ENCODE data around the gene UGT1A1. TPM values are rescaled to one million over a fixed set of nuclear protein-coding genes. Genes with fewer than 3 reads are reported as not detected.
A peak's percentile ranks its signal among the peaks of the same experiment; 100 is the strongest.

The UGT1A1 gene
- total RNA-seq, 1 experiment from 2014 or later: not detected

- Histone ChIP-seq H3K36me3 (no peaks in the 10 kb centered on the region), H3K4me3 (no peak overlapping the region), H3K4me1 (no peaks in the 10 kb centered on the region), H3K27me3 (no peaks in the 10 kb centered on the region; the same call in 1 of the 2 replicates), H3K27ac (no peak overlapping the region), H3K9me3 (replicated peaks) (no peaks in the 10 kb centered on the region; the same call in 1 of the 2 replicates)
- no peak for DNase-seq
Observed at GRCh38 chr2:233798335-233799086, 38.4 kb downstream of the UGT1A1 start.

GRCh38 chr2:233799087-233799665 is 39.1 kb downstream of the UGT1A1 start:
- DNase-seq: no peak
- no peak overlapping the region for H3K27ac ChIP-seq
- H3K36me3 ChIP-seq: no peaks in the 10 kb centered on the region
- no peaks in the 10 kb centered on the region for H3K4me1 ChIP-seq
- no peaks in the 10 kb centered on the region; the same call in 1 of the 2 replicates for H3K27me3 ChIP-seq
- H3K4me3 ChIP-seq: no peak overlapping the region
- no peaks in the 10 kb centered on the region; the same call in 1 of the 2 replicates for H3K9me3 ChIP-seq (replicated peaks)

GRCh38 chr2:233799716-233800115 is 39.6 kb downstream of the UGT1A1 start:
- Histone ChIP-seq H3K9me3 (replicated peaks) (no peaks in the 10 kb centered on the region; the same call in 1 of the 2 replicates), H3K27ac (no peak overlapping the region), H3K27me3 (no peaks in the 10 kb centered on the region; the same call in 1 of the 2 replicates), H3K4me3 (no peak overlapping the region), H3K36me3 (no peaks in the 10 kb centered on the region), H3K4me1 (no peaks in the 10 kb centered on the region)
- DNase-seq: no peak

GRCh38 chr2:233800208-233800607 is 40.1 kb downstream of the UGT1A1 start:
- Histone ChIP-seq H3K4me1 (no peaks in the 10 kb centered on the region), H3K27me3 (no peaks in the 10 kb centered on the region; the same call in 1 of the 2 replicates), H3K9me3 (replicated peaks) (no peaks in the 10 kb centered on the region; the same call in 1 of the 2 replicates), H3K27ac (no peak overlapping the region), H3K4me3 (no peak overlapping the region), H3K36me3 (no peaks in the 10 kb centered on the region)
- no peak for DNase-seq

GRCh38 chr2:233801357-233802131 is 41.5 kb downstream of the UGT1A1 start:
- peak in 1 of 2 experiments; percentile 7 for DNase-seq

GRCh38 chr2:233802132-233802815 is 42.2 kb downstream of the UGT1A1 start:
- no peaks in the 10 kb centered on the region for H3K4me1 ChIP-seq
- no peak overlapping the region for H3K27ac ChIP-seq
- H3K4me3 ChIP-seq: no peak overlapping the region
- DNase-seq: no peak
- H3K27me3 ChIP-seq: no peaks in the 10 kb centered on the region; the same call in 1 of the 2 replicates
- H3K36me3 ChIP-seq: no peaks in the 10 kb centered on the region
- no peaks in the 10 kb centered on the region; the same call in 1 of the 2 replicates for H3K9me3 ChIP-seq (replicated peaks)

More at GRCh38 chr2:233801357-233802131, 41.5 kb downstream of the UGT1A1 start:
- Histone ChIP-seq H3K27ac (no peak overlapping the region), H3K4me1 (no peaks in the 10 kb centered on the region), H3K4me3 (no peak overlapping the region), H3K9me3 (replicated peaks) (no peaks in the 10 kb centered on the region; the same call in 1 of the 2 replicates), H3K36me3 (no peaks in the 10 kb centered on the region), H3K27me3 (no peaks in the 10 kb centered on the region; the same call in 1 of the 2 replicates)

- no peaks in the 10 kb centered on the region for H3K36me3 ChIP-seq
- DNase-seq: no peak
- no peaks in the 10 kb centered on the region for H3K4me1 ChIP-seq
- no peaks in the 10 kb centered on the region; the same call in 1 of the 2 replicates for H3K9me3 ChIP-seq (replicated peaks)
- H3K27ac ChIP-seq: no peak overlapping the region
- no peaks in the 10 kb centered on the region; the same call in 1 of the 2 replicates for H3K27me3 ChIP-seq
- H3K4me3 ChIP-seq: no peak overlapping the region
Observed at GRCh38 chr2:233803292-233803911, 43.3 kb downstream of the UGT1A1 start.

GRCh38 chr2:233803994-233804393 is 43.9 kb downstream of the UGT1A1 start:
- no peaks in the 10 kb centered on the region; the same call in 1 of the 2 replicates for H3K9me3 ChIP-seq (replicated peaks)
- H3K27ac ChIP-seq: no peak overlapping the region
- H3K4me1 ChIP-seq: no peaks in the 10 kb centered on the region
- no peaks in the 10 kb centered on the region for H3K36me3 ChIP-seq
- DNase-seq: no peak
- H3K4me3 ChIP-seq: no peak overlapping the region
- H3K27me3 ChIP-seq: no peaks in the 10 kb centered on the region

- H3K27me3 ChIP-seq: no peaks in the 10 kb centered on the region
- no peak overlapping the region for H3K4me3 ChIP-seq
- H3K36me3 ChIP-seq: no peaks in the 10 kb centered on the region
- no peak overlapping the region for H3K27ac ChIP-seq
- no peak for DNase-seq
- H3K9me3 ChIP-seq (replicated peaks): no peaks in the 10 kb centered on the region; the same call in 1 of the 2 replicates
- H3K4me1 ChIP-seq: no peaks in the 10 kb centered on the region
Observed at GRCh38 chr2:233807215-233807865, 47.3 kb downstream of the UGT1A1 start.

- Histone ChIP-seq H3K36me3 (no peaks in the 10 kb centered on the region), H3K4me1 (no peaks in the 10 kb centered on the region), H3K27ac (no peak overlapping the region), H3K27me3 (no peaks in the 10 kb centered on the region), H3K9me3 (replicated peaks) (no peaks in the 10 kb centered on the region; the same call in 1 of the 2 replicates), H3K4me3 (no peak overlapping the region)
- no peak for DNase-seq
Observed at GRCh38 chr2:233807966-233808935, 48.2 kb downstream of the UGT1A1 start.

- no peak for DNase-seq
- Histone ChIP-seq H3K27me3 (no peaks in the 10 kb centered on the region), H3K4me3 (no peak overlapping the region), H3K9me3 (replicated peaks) (no peaks in the 10 kb centered on the region; the same call in 1 of the 2 replicates), H3K36me3 (no peaks in the 10 kb centered on the region), H3K4me1 (no peaks in the 10 kb centered on the region), H3K27ac (no peak overlapping the region)
Observed at GRCh38 chr2:233810385-233810784, 50.3 kb downstream of the UGT1A1 start.

- no peaks in the 10 kb centered on the region for H3K36me3 ChIP-seq
- peak in 1 of 2 experiments; percentile 0 for DNase-seq
- no peak overlapping the region for H3K27ac ChIP-seq
- no peaks in the 10 kb centered on the region; the same call in 1 of the 2 replicates for H3K27me3 ChIP-seq
- no peaks in the 10 kb centered on the region for H3K4me1 ChIP-seq
- no peak overlapping the region for H3K4me3 ChIP-seq
- H3K9me3 ChIP-seq (replicated peaks): no peaks in the 10 kb centered on the region; the same call in 1 of the 2 replicates
Observed at GRCh38 chr2:233811087-233811486, 51.0 kb downstream of the UGT1A1 start.

Data from SJCRH30 (cell line).